CD14-positive monocyte (primary cell): ENCODE data around the gene MORC3. TPM values are rescaled to one million over a fixed set of nuclear protein-coding genes. Genes with fewer than 3 reads are reported as not detected.

Source experiments
- DNase-seq, 3 donors: peaks; one replicate each; pipeline ENCODE4 v3.0.0-alpha.2; 2011 to 2022
- H2AFZ ChIP-seq: 2 replicates; pipeline ENCODE4 v1.6.0; 2012; ENCODE audit warnings: mild to moderate bottlenecking, low read depth, low read length, inconsistent platforms; ENCODE audit not compliant: insufficient read depth, poor library complexity, severe bottlenecking
- H3K27ac ChIP-seq, 2 donors: 1 replicate in 1 of 2; 2 replicates in 1 of 2; pipeline ENCODE4 v1.5.1; 2012 to 2013; ENCODE audit warnings: low read length in 2 of 2, control low read depth in 1 of 2, inconsistent platforms in 1 of 2, low read depth in 1 of 2, mild to moderate bottlenecking in 1 of 2
- H3K27me3 ChIP-seq, 2 donors: one replicate each; pipeline versions ENCODE4 v1.6.0 to v1.6.1; 2011 to 2013; ENCODE audit warnings: low read length in 2 of 2; ENCODE audit not compliant: control insufficient read depth in 2 of 2, insufficient read depth in 2 of 2
- H3K36me3 ChIP-seq, 2 donors: replicated peaks in 1 of 2; 1 replicate in 1 of 2; 2 replicates in 1 of 2; pipeline versions ENCODE4 v1.5.1 to v1.6.1; 2012 to 2013; ENCODE audit warnings: low read length in 2 of 2, control low read depth in 1 of 2, inconsistent platforms in 1 of 2, mild to moderate bottlenecking in 1 of 2; ENCODE audit not compliant: insufficient read depth in 2 of 2, control insufficient read depth in 1 of 2
- H3K4me1 ChIP-seq, 2 donors: 1 replicate in 1 of 2; 2 replicates in 1 of 2; pipeline versions ENCODE4 v1.5.1 to v1.6.1; 2012 to 2013; ENCODE audit warnings: low read length in 2 of 2, control low read depth in 1 of 2, inconsistent platforms in 1 of 2, mild to moderate bottlenecking in 1 of 2, moderate library complexity in 1 of 2; ENCODE audit not compliant: insufficient read depth in 2 of 2, control insufficient read depth in 1 of 2
- H3K4me2 ChIP-seq: replicated peaks from 2 replicates; pipeline ENCODE3; 2012; ENCODE audit warnings: low read length, moderate library complexity, mild to moderate bottlenecking; ENCODE audit not compliant: poor library complexity, severe bottlenecking; ENCODE audit errors: extremely low read depth
- H3K4me3 ChIP-seq, 3 experiments: fragments of 200-600 bp in 1 of 3; sonication (generic) in 1 of 3; replicated peaks in 1 of 3; 1 replicate in 2 of 3; 2 replicates in 1 of 3; pipeline ENCODE4 v1.5.1; 2011 to 2013; ENCODE audit warnings: low read length in 3 of 3, mild to moderate bottlenecking in 3 of 3, control low read depth in 2 of 3, low read depth in 2 of 3, inconsistent platforms in 1 of 3, moderate library complexity in 1 of 3
- H3K79me2 ChIP-seq: 2 replicates; pipeline ENCODE4 v1.6.0; 2012; ENCODE audit warnings: mild to moderate bottlenecking, control low read depth, inconsistent platforms, low read length, moderate library complexity; ENCODE audit not compliant: insufficient read depth
- H3K9ac ChIP-seq: 2 replicates; pipeline ENCODE4 v1.6.0; 2017; ENCODE audit warnings: low read length, mild to moderate bottlenecking; ENCODE audit not compliant: insufficient read depth, poor library complexity, severe bottlenecking
- H3K9me3 ChIP-seq, 2 donors: replicated peaks in 1 of 2; 1 replicate in 1 of 2; 2 replicates in 1 of 2; pipeline versions ENCODE4 v1.5.1 to v1.6.1; 2012 to 2013; ENCODE audit warnings: low read length in 2 of 2, control low read depth in 1 of 2; ENCODE audit not compliant: control insufficient read depth in 1 of 2, insufficient read depth in 1 of 2
- H4K20me1 ChIP-seq: 2 replicates; pipeline ENCODE4 v1.6.0; 2012; ENCODE audit warnings: mild to moderate bottlenecking, low read length, control low read depth, moderate library complexity; ENCODE audit not compliant: insufficient read depth
- H3K27ac Mint-ChIP-seq, 7 donors: one replicate each; pipeline ENCODE4 v1.8.0; 2020; ENCODE audit warnings: mild to moderate bottlenecking in 7 of 7, mixed read lengths in 7 of 7, moderate library complexity in 6 of 7, inconsistent platforms in 2 of 7
- H3K27me3 Mint-ChIP-seq, 3 donors: one replicate each; pipeline ENCODE4 v1.8.0; 2021 to 2022; ENCODE audit warnings: low read depth in 3 of 3, mild to moderate bottlenecking in 3 of 3, mixed read lengths in 3 of 3, moderate library complexity in 3 of 3, inconsistent platforms in 1 of 3
- H3K36me3 Mint-ChIP-seq, 2 donors: one replicate each; pipeline ENCODE4 v1.8.0; 2020; ENCODE audit warnings: mixed read lengths in 2 of 2, inconsistent platforms in 1 of 2, mild to moderate bottlenecking in 1 of 2
- H3K4me1 Mint-ChIP-seq: one replicate; pipeline ENCODE4 v1.8.0; 2020; ENCODE audit warnings: mild to moderate bottlenecking, mixed read lengths
- H3K4me3 Mint-ChIP-seq, 2 donors: one replicate each; pipeline ENCODE4 v1.8.0; 2020; ENCODE audit warnings: mild to moderate bottlenecking in 2 of 2, mixed read lengths in 2 of 2, moderate library complexity in 1 of 2
- H3K9me3 Mint-ChIP-seq, 7 donors: one replicate each; pipeline ENCODE4 v1.8.0; 2020 to 2022; ENCODE audit warnings: mixed read lengths in 7 of 7, mild to moderate bottlenecking in 6 of 7, moderate library complexity in 6 of 7, inconsistent platforms in 2 of 7
- WGBS: methylation state at CpG from one replicate; pipeline ENCODE4 v1.1.5; 2013; ENCODE audit warnings: missing lambda C conversion rate; ENCODE audit not compliant: insufficient coverage; 5-methylcytosine and 5-hydroxymethylcytosine counted together
- intact Hi-C, 2 donors: fragments of 100-400 bp; cut with micrococcal nuclease; formaldehyde crosslinking; loops; one replicate each; pipeline versions ENCODE4 v1.15.0 to v1.15.1; 2023
- polyA plus RNA-seq, 3 donors: library from polyadenylated mRNA; depleted of rRNA in 1 of 3; unstranded in 2 of 3; stranded (reverse) in 1 of 3; fragments of 300-500 nt in 2 of 3; fragments of >200 nt in 1 of 3; fragmentation: Illumina TruSeq in 2 of 3; gene quantifications; 1 replicate in 2 of 3; 2 replicates in 1 of 3; pipeline ENCODE4 v1.2.3, GENCODE V29; 2012 to 2021
- TF ChIP-seq, protein P1 (sequence below): fragments of 200-600 bp; IDR thresholded peaks from one replicate; pipeline ENCODE4 v1.8.0; 2022; ENCODE audit warnings: antibody characterized with exemption, mild to moderate bottlenecking

The MORC3 gene
- polyA plus RNA-seq, 3 donors: 16.3 to 27.6 (median 25.5) TPM

DNA sequence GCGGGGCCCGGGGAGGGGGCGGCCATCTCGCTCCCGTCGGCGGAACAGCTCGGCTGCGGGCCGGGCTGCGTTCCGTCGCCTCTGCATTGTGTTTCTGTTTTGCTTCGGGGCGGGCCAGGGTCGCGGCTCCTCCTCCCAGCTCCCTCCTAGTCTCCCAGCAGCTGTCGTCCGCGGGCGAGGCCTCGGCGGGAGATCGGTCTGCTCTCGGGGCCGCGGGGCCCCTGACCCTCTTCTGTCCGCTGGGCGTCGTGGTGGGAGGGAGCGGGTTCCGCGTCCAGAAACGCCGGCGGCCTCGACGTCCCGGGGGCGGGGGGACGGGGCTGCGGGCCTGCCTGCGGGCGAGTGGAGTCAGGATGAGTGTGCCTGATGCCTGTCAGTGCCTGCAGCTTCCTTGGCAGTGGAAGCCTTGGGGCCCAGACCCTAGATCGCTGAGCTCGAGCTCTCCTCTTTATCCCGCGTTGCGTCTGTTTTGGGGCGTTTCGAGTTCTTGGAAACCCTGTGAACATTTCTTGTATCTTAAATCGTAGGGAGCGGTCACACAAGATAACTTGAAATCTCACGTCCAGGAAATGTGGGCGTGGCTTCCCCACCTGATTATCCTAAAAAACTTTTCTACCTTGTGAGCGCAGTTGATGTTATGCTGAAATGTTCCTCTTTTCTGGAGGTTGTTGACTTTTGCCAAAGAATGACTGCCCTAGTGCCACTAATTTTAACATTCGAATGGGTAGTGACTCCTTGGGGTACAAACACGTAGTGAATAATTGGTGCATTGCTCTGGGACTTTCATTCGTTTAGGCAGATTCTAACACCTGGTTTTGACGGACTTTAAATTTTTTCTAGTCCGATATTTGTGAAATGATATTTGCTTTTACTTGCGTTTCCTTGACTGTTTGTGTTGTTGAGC, 676 bp downstream of the MORC3 start:
- TF ChIP-seq, protein P1, sequence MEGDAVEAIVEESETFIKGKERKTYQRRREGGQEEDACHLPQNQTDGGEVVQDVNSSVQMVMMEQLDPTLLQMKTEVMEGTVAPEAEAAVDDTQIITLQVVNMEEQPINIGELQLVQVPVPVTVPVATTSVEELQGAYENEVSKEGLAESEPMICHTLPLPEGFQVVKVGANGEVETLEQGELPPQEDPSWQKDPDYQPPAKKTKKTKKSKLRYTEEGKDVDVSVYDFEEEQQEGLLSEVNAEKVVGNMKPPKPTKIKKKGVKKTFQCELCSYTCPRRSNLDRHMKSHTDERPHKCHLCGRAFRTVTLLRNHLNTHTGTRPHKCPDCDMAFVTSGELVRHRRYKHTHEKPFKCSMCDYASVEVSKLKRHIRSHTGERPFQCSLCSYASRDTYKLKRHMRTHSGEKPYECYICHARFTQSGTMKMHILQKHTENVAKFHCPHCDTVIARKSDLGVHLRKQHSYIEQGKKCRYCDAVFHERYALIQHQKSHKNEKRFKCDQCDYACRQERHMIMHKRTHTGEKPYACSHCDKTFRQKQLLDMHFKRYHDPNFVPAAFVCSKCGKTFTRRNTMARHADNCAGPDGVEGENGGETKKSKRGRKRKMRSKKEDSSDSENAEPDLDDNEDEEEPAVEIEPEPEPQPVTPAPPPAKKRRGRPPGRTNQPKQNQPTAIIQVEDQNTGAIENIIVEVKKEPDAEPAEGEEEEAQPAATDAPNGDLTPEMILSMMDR: no peak
- H2AFZ ChIP-seq: peak overlapping the region; percentile 80
- H4K20me1 ChIP-seq: peaks cover 47% of the 10 kb centered on the region
- under 1% methylated on average over 40 of the region's 62 CpGs for WGBS
- H3K4me2 ChIP-seq: peak overlapping the region; percentile 74
- peaks cover 5 to 19% of the 10 kb centered on the region in 2 donors for H3K36me3 ChIP-seq
- peak overlapping the region; percentile 92 to 98 (median 94) for H3K27ac Mint-ChIP-seq
- H3K27me3 ChIP-seq: no peaks in the 10 kb centered on the region
- H3K4me3 Mint-ChIP-seq: peak overlapping the region; percentile 86 to 95
- peak overlapping the region; percentile 81 to 93 (median 89) for H3K4me3 ChIP-seq
- peaks cover 0 to 15% (median 4%) of the 10 kb centered on the region in 7 donors for H3K9me3 Mint-ChIP-seq
- H3K4me1 Mint-ChIP-seq: peaks cover 41% of the 10 kb centered on the region
- peaks cover 0 to 4% of the 10 kb centered on the region in 2 donors for H3K9me3 ChIP-seq
- H3K36me3 Mint-ChIP-seq: peaks cover 21 to 22% of the 10 kb centered on the region in 2 donors
- H3K79me2 ChIP-seq: peaks cover 55% of the 10 kb centered on the region
- DNase-seq: peak; percentile 50 to 70 (median 56)
- peaks cover 0 to 5% (median 2%) of the 10 kb centered on the region in 3 donors for H3K27me3 Mint-ChIP-seq
- peak overlapping the region; percentile 86 to 90 for H3K27ac ChIP-seq
- peaks cover 39 to 50% of the 10 kb centered on the region in 2 donors for H3K4me1 ChIP-seq
- peak overlapping the region; percentile 97 for H3K9ac ChIP-seq
- intact Hi-C loops: loop anchor here (1.0 to 10.0 kb wide), 3 partner anchors 164 to 248 kb away; partner anchors contain the start of genes DOP1B (in 2 of the 2) and CBR1 (in 1 of the 2)

DNA sequence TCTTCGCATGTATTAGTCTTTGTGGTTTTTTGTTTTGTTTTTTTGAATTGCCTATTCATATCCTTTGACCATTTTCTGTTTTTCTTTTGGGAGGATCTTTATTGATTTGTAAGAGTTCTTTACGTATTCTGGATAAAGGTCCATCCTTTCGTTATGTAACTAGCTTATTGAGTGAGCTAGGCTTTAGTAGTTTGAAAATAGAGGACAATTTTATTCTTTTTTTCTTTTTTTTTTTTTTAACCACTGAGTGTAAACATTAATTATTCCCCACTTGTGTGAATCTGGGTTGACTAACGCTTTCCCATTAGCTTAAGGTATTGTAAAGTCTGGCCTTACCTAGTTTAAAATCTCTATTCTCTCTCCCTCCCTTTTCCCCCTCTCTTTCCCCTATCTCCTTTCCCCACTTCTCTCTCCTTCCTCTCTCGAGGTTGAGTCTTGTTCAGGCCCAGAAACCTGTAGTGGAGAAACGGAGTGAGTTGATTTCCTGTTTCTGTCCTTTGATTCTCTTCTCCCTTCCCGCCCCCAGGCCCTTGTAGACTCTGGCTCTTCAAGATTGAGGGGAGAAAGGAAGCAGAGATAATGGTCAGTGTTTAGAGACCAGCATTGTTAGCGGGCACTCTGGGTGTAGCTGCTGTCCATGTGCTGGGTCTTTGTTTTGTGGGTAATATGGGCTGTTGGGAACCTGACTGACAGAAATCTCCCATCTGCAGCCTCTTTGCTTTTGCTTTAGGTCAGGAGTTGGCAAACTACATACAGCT, 1.5 kb downstream of the MORC3 start:
- peaks cover 63% of the 10 kb centered on the region for H3K79me2 ChIP-seq
- peaks cover 0 to 4% (median 0%) of the 10 kb centered on the region in 3 donors for H3K27me3 Mint-ChIP-seq
- peaks cover 0 to 8% (median 0%) of the 10 kb centered on the region in 7 donors for H3K9me3 Mint-ChIP-seq
- H4K20me1 ChIP-seq: peaks cover 55% of the 10 kb centered on the region
- no peak overlapping the region for H2AFZ ChIP-seq
- H3K4me3 ChIP-seq: peak overlapping the region; percentile 81 to 93 (median 89)
- intact Hi-C loops: loop anchor here (1.0 to 10.0 kb wide), 3 partner anchors 165 to 249 kb away; partner anchors contain the start of genes DOP1B (in 2 of the 2) and CBR1 (in 1 of the 2)
- peak overlapping the region; percentile 92 to 98 (median 94) for H3K27ac Mint-ChIP-seq
- no peaks in the 10 kb centered on the region for H3K27me3 ChIP-seq
- no peaks in the 10 kb centered on the region for H3K9me3 ChIP-seq
- H3K4me1 Mint-ChIP-seq: peaks cover 41% of the 10 kb centered on the region
- H3K36me3 ChIP-seq: peaks cover 5 to 19% of the 10 kb centered on the region in 2 donors
- peak in 2 of 3 donors; percentile 49 to 55 for DNase-seq
- 22% methylated on average over 1 of the region's 8 CpGs for WGBS
- peak overlapping the region; percentile 97 for H3K9ac ChIP-seq
- H3K4me1 ChIP-seq: peaks cover 39 to 50% of the 10 kb centered on the region in 2 donors
- peak overlapping the region; percentile 86 to 95 for H3K4me3 Mint-ChIP-seq
- peak overlapping the region; percentile 74 for H3K4me2 ChIP-seq
- TF ChIP-seq, protein P1: no peak
- peaks cover 21 to 22% of the 10 kb centered on the region in 2 donors for H3K36me3 Mint-ChIP-seq
- peak overlapping the region; percentile 45 to 90 for H3K27ac ChIP-seq
